HepG2 (cell line): ENCODE results near the gene NSMF. TPM values are rescaled to one million over a fixed set of nuclear protein-coding genes. Genes with fewer than 3 reads are reported as not detected.

Experiments used
- ATAC-seq: fragments of 200-7000 bp; cut with Tn5 transposase; 3 replicates; pipeline ENCODE4 v1.9.1; 2020; ENCODE audit warnings: mild to moderate bottlenecking, moderate library complexity
- BruUV-seq: library from RNA; stranded (reverse); fragments of 400-500 nt; replicated peaks from 2 replicates; lab custom pipeline; 2021; lab: Mats Ljungman, UMichigan
- CTCF ChIA-PET: fragments of 300-600 bp; formaldehyde crosslinking; extraction: SDS; loops from one replicate; lab custom pipeline; 2021; ENCODE audit warnings: low total read pairs, inconsistent platforms, low intra/inter-chr PET ratio; lab: Yijun Ruan, JAX
- POLR2A ChIA-PET: fragments of 350-600 bp; sonication (Branson Sonifier 250); formaldehyde crosslinking; loops from one replicate; lab custom pipeline; 2020; ENCODE audit warnings: antibody characterized with exemption, inconsistent platforms; lab: Yijun Ruan, JAX
- DNase-seq: peaks from one replicate; pipeline ENCODE4 v3.0.0-alpha.2; 2015; ENCODE audit warnings: low spot score
- FAIRE-seq: peaks from 3 replicates; lab custom pipeline; 2011; peaks lifted over from hg19 to GRCh38; lab: Jason Lieb, UNC
- H2AFZ ChIP-seq: one replicate; pipeline ENCODE4 v1.6.1; 2011; ENCODE audit warnings: low read length, inconsistent platforms
- H3K27ac ChIP-seq: fragments of 300-600 bp; 3 replicates; pipeline ENCODE4 v1.8.0; 2011; ENCODE audit warnings: mixed run types, mild to moderate bottlenecking, mixed read lengths, low read length, inconsistent platforms; ENCODE audit not compliant: insufficient read depth; ENCODE audit errors: extremely low read length
- H3K27me3 ChIP-seq, 2 experiments: fragments of 200-600 bp in 1 of 2; 2 replicates in 1 of 2; 3 replicates in 1 of 2; pipeline versions ENCODE4 v1.6.0 to v1.8.0; 2011; ENCODE audit warnings: low read length in 2 of 2, mild to moderate bottlenecking in 2 of 2, moderate library complexity in 2 of 2, inconsistent platforms in 1 of 2; ENCODE audit not compliant: insufficient read depth in 2 of 2, control insufficient read depth in 1 of 2
- H3K36me3 ChIP-seq, 2 experiments: fragments of 200-600 bp in 1 of 2; replicated peaks in 1 of 2; 2 replicates in 1 of 2; 3 replicates in 1 of 2; pipeline versions ENCODE4 v1.5.1 to v1.8.0; 2011; ENCODE audit warnings: low read length in 2 of 2, inconsistent platforms in 1 of 2; ENCODE audit not compliant: insufficient read depth in 2 of 2, control insufficient read depth in 1 of 2
- H3K4me1 ChIP-seq: 2 replicates; pipeline ENCODE4 v1.5.1; 2012; ENCODE audit warnings: low read length, inconsistent platforms; ENCODE audit not compliant: insufficient read depth
- H3K4me2 ChIP-seq: 2 replicates; pipeline ENCODE4 v1.6.0; 2011; ENCODE audit warnings: low read depth, low read length, inconsistent platforms
- H3K4me3 ChIP-seq, 3 experiments: fragments of 200-600 bp in 1 of 3; sonication (generic), shearing (Covaris generic) in 1 of 3; replicated peaks in 1 of 3; 2 replicates each; pipeline ENCODE4 v1.5.1; 2011 to 2016; ENCODE audit warnings: low read length in 3 of 3, inconsistent platforms in 2 of 3, low read depth in 2 of 3, mild to moderate bottlenecking in 2 of 3, control low read depth in 1 of 3, mixed read lengths in 1 of 3; ENCODE audit not compliant: insufficient read depth in 1 of 3
- H3K79me2 ChIP-seq: one replicate; pipeline ENCODE4 v1.6.1; 2011; ENCODE audit warnings: low read length, inconsistent platforms; ENCODE audit not compliant: insufficient read depth
- H3K9ac ChIP-seq: 2 replicates; pipeline ENCODE4 v1.6.0; 2011; ENCODE audit warnings: mild to moderate bottlenecking, low read depth, low read length, inconsistent platforms; ENCODE audit not compliant: insufficient read depth
- H3K9me3 ChIP-seq: 2 replicates; pipeline ENCODE4 v1.5.1; 2012; ENCODE audit warnings: mild to moderate bottlenecking, low read length
- H4K20me1 ChIP-seq: 2 replicates; pipeline ENCODE4 v1.6.0; 2011; ENCODE audit warnings: inconsistent platforms, mild to moderate bottlenecking, low read length, moderate library complexity; ENCODE audit not compliant: insufficient read depth
- EHMT2 ChIP-seq: fragments of 200-600 bp; sonication (generic); IDR thresholded peaks from 2 replicates; pipeline ENCODE4 v1.7.0; 2017; ENCODE audit warnings: antibody characterized with exemption, low read depth, low read length, borderline replicate concordance
- HMG20A ChIP-seq: IDR thresholded peaks from 2 replicates; pipeline ENCODE4 v1.6.1; 2016; ENCODE audit warnings: borderline replicate concordance
- HNRNPL ChIP-seq: fragments of 200-400 bp; formaldehyde crosslinking; IDR thresholded peaks from 2 replicates; pipeline ENCODE4 v1.6.1; 2017; ENCODE audit warnings: mild to moderate bottlenecking, low read depth, low read length
- KMT2B ChIP-seq: IDR thresholded peaks from 2 replicates; pipeline ENCODE4 v1.6.1; 2016; ENCODE audit warnings: missing genetic modification reagents, missing compliant biosample characterization
- NPAS2 ChIP-seq: sonication (generic); formaldehyde crosslinking; IDR thresholded peaks from 2 replicates; pipeline ENCODE4 v1.8.0; 2022; ENCODE audit warnings: mild to moderate bottlenecking, missing genetic modification reagents, borderline replicate concordance
- STAG1 ChIP-seq: sonication (generic); formaldehyde crosslinking; IDR thresholded peaks from 2 replicates; pipeline ENCODE4 v1.4.0; 2020; ENCODE audit warnings: missing genetic modification reagents
- ZNF138 ChIP-seq: sonication (generic); formaldehyde crosslinking; IDR thresholded peaks from 2 replicates; pipeline ENCODE4 v1.5.0; 2020; ENCODE audit warnings: mild to moderate bottlenecking, low read depth, missing genetic modification reagents
- ZNF552 ChIP-seq: sonication (generic); formaldehyde crosslinking; IDR thresholded peaks from 2 replicates; pipeline ENCODE4 v1.9.0; 2022; ENCODE audit warnings: missing genetic modification reagents, mild to moderate bottlenecking, borderline replicate concordance
- WGBS: methylation state at CpG from one replicate; pipeline ENCODE4 v1.1.6; 2017; ENCODE audit warnings: low lambda C conversion rate; 5-methylcytosine and 5-hydroxymethylcytosine counted together
- in situ Hi-C: cut with HindIII; loops from 2 replicates; pipeline ENCODE4 v1.10.0; 2017; ENCODE audit warnings: low pct_unique_long_range_greater_than_20kb; ENCODE audit not compliant: extremely low pct_ligation_motif_present
- intact Hi-C: fragments of 100-400 bp; cut with micrococcal nuclease; formaldehyde crosslinking; loops from one replicate; pipeline ENCODE4 v1.10.0; 2022; ENCODE audit not compliant: unreplicated experiment
- polyA plus RNA-seq, 8 experiments: library from polyadenylated mRNA; depleted of rRNA in 3 of 8; stranded (reverse) in 7 of 8; unstranded in 1 of 8; fragments of >200 nt; fragmentation: Illumina TruSeq in 4 of 8; extraction: Trizol in 4 of 8; gene quantifications; 2 replicates each; pipeline versions ENCODE4 v1.2.1 to v1.2.3, GENCODE V29; 2011 to 2016; ENCODE audit warnings: low read depth in 4 of 8, missing spikeins in 1 of 8, mixed read lengths in 1 of 8; ENCODE audit not compliant: insufficient read depth in 1 of 8
- total RNA-seq, 5 experiments: library from RNA; depleted of rRNA; stranded (reverse); fragments of >200 nt; fragmentation: Illumina TruSeq; extraction: Trizol; gene quantifications; 2 replicates each; pipeline ENCODE4 v1.2.3, GENCODE V29; 2016; ENCODE audit warnings: low read depth in 1 of 5

Gene NSMF
- total and polyA plus RNA-seq, 2 of the 13 experiments (the other 11 are each of a cell fraction or from before 2014, with no cell fraction given): 44.3 to 183 TPM

- H3K4me3 ChIP-seq: no peak overlapping the region
- H2AFZ ChIP-seq: no peak overlapping the region
- H3K9ac ChIP-seq: no peak overlapping the region
- no peak for TF ChIP-seq HMG20A (CRISPR knock-in tag)
- 0 out of 2 replicates have a peak, but pooled peaks have one; percentile 38 for TF ChIP-seq HNRNPL
- no peak for TF ChIP-seq EHMT2
- no peak for TF ChIP-seq ZNF138 (CRISPR knock-in tag)
- no peak for TF ChIP-seq NPAS2
- no peak for TF ChIP-seq KMT2B (CRISPR knock-in tag)
- ChIA-PET CTCF (no interaction called here), POLR2A (no interaction called here)
- in situ Hi-C loops (no loop called here), intact Hi-C loops (no loop called here)
- no peak overlapping the region for H3K4me2 ChIP-seq
- no peak for ATAC-seq
- 34% methylated on average over 11 of the region's 18 CpGs for WGBS
- H3K79me2 ChIP-seq: no peaks in the 10 kb centered on the region
- no peaks in the 10 kb centered on the region for H4K20me1 ChIP-seq
- peaks cover 31% of the 10 kb centered on the region for H3K4me1 ChIP-seq
- no peaks in the 10 kb centered on the region for H3K36me3 ChIP-seq
- no TSS peak for BruUV-seq
- FAIRE-seq: no peak
- no peak overlapping the region for H3K27ac ChIP-seq
- no peaks in the 10 kb centered on the region for H3K9me3 ChIP-seq
- peaks cover 11 to 35% of the 10 kb centered on the region in 2 experiments; a peak in 3 of 5 replicates for H3K27me3 ChIP-seq
- no peak for DNase-seq
Measured at GRCh38 chr9:137439158-137439714, 19.9 kb downstream of the NSMF start.

GRCh38 chr9:137438591-137439157 is 20.5 kb downstream of the NSMF start:
- no peaks in the 10 kb centered on the region for H3K36me3 ChIP-seq
- peaks cover 11 to 35% of the 10 kb centered on the region in 2 experiments; a peak in 3 of 5 replicates for H3K27me3 ChIP-seq
- no peak overlapping the region for H3K4me2 ChIP-seq
- ATAC-seq: no peak
- H3K4me3 ChIP-seq: no peak overlapping the region
- intact Hi-C loops (no loop called here), in situ Hi-C loops (no loop called here)
- no peak for DNase-seq
- no peaks in the 10 kb centered on the region for H4K20me1 ChIP-seq
- no peaks in the 10 kb centered on the region for H3K9me3 ChIP-seq
- POLR2A ChIA-PET: no interaction called here
- peaks cover 31% of the 10 kb centered on the region for H3K4me1 ChIP-seq
- TF ChIP-seq ZNF552: no peak
- TF ChIP-seq STAG1 (CRISPR knock-in tag): no peak
- FAIRE-seq: no peak
- CTCF ChIA-PET: no interaction called here
- BruUV-seq: no TSS peak
- no peak overlapping the region for H2AFZ ChIP-seq
- H3K79me2 ChIP-seq: no peaks in the 10 kb centered on the region
- H3K9ac ChIP-seq: no peak overlapping the region
- 46% methylated on average over 3 of the region's 22 CpGs for WGBS
- no peak overlapping the region for H3K27ac ChIP-seq
